ENCODE data around the gene UBE2D3.
A peak's percentile ranks its signal among the peaks of the same experiment; 100 is the strongest.
"Not testable (repeated sequence)": the region's sequence is repeated elsewhere in the genome, so short reads cannot be mapped to it uniquely, and the experiment has no call there.

Gene UBE2D3

DNA sequence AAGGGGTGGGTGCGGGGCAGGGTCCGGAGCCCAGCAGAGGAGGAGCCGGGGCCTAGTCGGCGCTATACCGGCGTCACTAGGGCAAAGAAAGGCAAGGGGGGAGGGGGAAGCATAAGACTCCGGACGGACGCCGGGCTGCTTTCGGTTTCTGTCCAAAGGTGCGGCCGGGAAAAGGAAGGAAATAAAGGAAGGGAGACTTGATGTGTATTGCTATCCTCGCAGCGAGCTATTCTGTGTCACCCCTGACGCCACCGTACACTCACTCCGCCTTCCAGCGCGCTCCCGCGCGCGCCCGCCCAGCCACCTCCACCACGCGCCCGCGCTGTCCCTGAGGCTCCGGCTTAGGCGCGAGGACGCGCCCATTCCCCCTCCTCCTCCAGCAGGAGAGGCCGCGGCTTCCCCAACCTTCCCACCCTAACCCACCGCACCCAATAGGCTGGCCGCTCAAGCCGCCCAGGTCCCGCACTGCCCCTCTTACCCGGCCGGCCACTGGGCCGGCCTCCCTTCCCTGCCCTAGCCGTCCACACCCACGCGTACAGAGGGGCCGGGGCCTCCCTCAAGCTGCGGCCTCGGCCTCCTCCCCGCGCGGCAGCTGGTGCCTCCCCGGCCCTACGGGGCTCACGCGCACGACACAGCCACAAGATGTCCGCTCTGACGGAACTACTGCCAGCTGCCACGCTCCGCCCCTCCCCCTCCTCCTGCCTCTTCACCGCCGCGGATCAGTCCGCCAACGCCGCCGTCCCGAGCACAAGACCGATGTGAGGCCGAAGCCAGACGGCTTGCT lies at the start of gene UBE2D3:
Gene UBE2D3, minus strand, starts transcription at position 662 of the 784 bp plus-strand sequence. CDS start 1,043 bp downstream, outside the sequence.
- peak; percentile 59 to 82 for DNase-seq

DNA sequence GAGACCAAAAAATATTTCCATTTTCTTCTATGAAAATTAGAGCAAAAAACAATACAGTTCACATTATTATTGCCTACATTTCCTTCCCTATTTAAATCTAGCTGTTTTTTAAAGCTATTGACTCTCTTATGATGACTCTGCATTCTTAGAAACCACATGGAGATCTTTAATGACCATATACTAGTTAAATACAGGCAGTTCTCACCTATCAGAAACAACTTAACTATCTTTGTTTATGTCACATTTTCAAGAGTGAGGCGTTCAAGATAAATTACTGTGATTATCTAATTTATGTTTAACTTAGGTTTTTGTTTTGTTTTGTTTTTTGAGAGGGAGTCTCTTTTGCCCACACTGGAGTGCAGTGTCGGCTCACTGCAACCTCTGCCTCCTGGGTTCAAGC lies 44.4 kb upstream of the UBE2D3 start:
- DNase-seq: no peak

DNA sequence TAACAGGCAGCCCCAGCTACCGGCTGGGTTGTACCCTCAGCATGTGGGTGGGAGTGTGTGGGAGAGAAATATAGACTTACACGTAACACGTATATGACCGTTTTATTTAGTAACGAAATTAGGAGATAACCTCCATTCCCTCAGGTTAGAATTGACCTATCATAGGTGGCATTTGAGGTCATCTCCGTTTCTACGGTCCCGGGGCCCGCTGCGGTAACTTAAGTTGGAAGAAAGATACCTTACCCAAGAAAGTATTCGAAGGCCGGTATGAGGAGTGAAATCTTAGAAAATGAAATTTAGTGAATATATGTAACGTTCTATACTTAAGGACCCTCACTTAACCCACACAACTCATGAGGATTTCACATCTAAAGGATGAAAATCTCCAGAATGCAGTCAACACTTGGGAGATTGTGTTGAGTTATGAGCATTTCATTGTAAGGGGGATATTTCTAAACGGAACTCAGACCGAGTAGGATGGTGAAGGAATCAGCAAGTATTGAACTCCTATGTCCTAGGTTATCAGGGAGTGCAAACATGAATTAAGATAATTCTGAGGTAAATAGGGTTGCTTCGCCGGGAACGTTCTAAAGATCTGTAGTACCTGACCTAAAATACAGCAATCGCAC lies 42.3 kb upstream of the UBE2D3 start:
- peak in 1 of 2 experiments; percentile 43 for DNase-seq

DNA sequence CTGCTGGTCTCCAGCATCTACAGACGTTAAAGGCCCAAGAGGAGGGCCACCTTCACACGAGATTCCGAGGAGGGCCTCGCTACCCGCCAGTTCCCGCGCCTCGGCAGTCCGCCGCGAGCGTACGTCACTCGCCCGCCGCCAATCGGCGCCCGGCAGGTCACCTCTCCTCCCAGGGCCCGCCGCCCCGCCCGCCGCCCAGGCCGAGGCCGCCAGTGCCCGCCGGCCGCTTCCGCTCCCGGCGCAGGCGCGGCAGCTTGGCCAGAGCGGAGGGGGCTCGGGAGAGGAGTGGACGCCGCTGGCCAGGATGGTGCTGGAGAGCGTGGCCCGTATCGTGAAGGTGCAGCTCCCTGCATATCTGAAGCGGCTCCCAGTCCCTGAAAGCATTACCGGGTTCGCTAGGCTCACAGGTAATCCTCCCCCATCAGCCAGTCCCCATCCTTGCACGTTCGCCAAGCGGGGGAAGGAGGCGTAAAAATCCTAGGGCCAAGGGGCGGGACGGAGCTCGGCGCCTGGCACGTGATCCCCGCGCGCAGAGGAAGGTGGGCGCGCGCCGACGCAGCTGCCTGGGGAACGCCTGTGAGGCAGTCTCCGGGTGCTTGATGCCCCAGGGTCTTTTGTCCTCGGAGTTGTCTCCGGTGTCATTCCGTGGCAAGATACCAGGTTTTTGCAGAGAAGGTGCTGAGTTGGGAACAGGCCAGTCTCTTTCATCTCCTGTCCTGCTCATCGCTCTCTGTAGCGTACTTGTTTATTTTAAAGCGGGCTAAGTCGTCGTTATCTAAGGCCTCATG lies 41.6 kb upstream of the UBE2D3 start, which contains the start of gene CISD2:
Gene CISD2, plus strand, starts transcription at position 212 of the 788 bp plus-strand sequence. Its CDS starts 93 bp downstream, at position 305.
- peak; percentile 69 to 83 for DNase-seq

DNA sequence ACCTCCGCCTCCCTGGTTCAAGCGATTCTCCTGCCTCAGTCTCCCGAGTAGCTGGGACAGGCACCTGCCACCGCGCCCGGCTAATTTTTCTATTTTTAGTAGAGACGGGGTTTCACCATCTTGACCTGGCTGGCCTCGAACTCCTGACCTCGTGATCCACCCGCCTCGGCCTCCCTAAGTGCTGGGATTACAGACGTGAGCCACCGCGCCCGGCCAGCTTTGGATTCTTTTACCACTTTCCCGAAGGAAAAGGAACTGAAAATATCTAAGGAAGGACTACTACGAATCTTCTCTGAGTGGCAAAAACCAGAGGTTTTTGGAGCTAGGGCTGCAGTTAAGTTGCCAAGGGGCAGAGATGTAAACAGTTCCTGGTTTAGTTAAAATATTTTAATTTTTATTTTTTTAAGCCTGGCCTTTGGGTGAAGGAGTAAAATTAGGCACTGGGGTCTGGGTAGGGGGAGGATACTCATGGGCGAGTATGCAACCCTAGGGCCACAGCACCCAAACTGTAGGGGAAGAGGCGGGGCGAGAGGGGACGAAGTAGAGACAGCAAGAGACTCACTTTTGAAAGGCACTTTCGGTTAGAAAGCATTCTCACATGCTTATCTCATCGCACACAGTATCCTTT lies 40.9 kb upstream of the UBE2D3 start:
- no peak for DNase-seq

DNA sequence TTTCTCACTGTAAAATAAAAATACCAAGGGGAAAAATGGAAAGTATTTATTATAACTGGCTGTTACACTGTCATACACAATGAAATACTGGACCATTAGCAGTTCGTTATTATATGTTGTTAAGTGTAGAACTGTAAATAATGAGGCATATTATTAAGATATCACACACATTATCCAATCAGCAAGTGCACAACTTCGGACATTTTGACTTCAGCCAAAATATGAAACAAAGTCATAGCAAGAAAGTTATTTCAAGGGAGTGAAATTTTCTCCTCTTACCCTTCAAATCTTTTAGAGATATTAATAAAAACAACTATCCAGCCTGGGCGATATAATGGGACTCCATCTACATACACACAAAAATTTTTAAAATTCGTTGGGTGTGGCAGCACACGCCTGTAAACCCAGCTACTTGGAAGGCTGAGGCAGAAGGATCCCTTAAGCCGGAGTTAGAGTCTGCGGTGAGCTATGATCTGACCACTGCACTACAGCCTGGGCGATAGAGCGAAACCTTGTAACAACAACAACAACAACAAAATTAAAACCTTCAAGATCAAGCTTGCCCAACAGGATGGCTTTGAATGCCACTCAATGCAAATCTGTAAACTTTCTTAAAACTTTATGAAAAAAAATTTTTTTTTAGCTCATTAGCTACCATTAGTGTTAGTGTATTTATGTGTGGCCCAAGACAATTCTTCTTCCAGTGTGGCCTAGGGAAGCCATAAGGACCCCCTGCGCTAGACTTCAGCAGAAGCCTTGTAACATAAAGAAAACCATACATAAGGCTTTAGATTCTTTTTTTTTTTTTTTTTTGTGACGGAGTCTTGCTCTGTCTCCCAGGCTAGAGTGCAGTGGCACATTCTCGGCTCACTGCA lies 40.2 kb upstream of the UBE2D3 start:
- no peak for DNase-seq

DNA sequence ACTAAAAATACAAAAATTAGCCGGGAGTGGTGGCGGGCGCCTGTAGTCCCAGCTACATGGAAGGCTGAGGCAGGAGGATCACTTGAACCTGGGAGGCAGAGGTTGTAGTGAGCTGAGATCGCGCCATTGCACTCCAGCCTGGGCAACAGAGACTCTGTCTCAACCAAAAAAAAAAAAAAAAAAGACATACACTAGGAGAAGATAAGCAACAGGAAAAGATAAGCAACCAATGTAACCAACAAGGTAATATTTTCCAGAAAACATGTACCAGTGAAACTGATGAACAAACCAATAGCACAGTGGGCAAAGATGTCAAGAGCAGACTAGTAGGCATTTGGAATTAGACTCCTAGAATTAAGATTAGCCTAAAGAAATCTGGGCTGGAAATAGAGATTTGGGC lies 38.0 kb upstream of the UBE2D3 start:
- DNase-seq: not testable (repeated sequence)

DNA sequence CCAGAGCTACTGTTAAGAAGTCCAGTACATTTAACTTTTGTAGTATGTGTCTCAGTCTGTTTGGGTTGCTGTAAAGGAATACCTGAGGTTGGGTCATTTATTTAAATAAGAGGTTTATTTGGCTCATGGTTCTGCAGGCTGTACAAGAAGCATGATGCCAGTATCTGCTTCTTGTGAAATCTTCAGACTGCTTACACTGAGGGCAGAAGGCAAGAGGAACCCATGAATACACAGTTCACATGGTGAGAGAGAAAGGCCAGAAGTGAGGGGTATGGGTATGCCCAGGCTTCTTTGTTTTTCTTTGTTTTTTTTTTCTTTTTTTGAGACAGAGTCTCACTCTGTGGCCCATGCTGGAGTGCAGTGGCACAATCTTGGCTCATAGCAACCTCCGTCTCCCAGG lies 35.4 kb upstream of the UBE2D3 start:
- no peak for DNase-seq

DNA sequence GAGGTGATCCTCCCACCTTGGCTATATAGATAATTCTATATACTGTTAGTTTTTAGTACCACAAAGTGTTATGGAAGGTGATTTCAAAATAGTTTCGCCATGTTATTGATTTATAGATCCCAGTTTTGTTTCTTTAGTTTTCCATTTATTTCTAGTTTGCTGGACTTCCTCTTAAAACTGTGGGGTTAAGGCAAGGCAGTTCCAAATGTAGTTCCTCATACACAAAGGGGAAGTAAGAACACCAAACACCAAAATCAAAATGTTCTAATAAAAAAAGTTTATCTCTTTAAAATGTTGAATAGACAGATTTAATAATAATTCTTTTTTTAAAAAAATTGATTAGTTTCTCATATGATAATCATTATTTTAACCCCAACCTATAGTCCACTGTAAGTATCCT lies 34.7 kb upstream of the UBE2D3 start:
- DNase-seq: no peak

DNA sequence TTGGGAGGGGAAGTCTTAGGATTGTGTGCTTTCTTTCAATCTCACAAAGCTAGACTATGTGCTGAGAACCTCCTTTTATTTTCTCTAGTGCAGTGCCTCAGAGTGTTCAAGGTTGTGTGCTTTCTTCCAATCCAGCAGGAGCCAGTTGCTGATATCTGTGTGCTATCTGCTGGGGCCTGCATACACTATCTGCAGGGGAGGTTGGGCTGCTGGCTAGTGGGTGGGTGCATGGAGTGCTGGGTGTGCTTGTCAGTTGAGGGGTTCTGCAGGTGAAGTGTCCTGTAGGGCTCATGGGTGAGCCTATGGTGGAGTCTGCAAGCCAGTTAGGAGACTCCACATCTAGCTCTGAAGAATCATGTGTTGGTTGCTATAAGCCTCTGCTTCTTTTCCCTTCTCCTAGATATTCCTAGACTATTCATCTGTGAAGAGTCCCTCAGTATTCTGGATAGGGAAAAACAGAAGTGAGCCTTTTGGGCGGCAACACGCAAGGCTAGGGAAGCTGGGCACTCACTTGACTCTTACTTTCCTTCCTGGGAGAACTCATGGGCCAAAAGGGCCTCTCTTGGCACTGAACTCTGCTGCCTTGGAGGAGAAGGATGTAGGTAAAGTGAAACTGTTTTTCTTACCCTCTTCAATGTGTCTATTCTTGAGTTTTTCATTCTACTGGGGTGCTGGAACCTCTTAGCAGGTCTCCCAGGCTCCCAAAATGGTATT lies 33.4 kb upstream of the UBE2D3 start:
- no peak for DNase-seq

DNA sequence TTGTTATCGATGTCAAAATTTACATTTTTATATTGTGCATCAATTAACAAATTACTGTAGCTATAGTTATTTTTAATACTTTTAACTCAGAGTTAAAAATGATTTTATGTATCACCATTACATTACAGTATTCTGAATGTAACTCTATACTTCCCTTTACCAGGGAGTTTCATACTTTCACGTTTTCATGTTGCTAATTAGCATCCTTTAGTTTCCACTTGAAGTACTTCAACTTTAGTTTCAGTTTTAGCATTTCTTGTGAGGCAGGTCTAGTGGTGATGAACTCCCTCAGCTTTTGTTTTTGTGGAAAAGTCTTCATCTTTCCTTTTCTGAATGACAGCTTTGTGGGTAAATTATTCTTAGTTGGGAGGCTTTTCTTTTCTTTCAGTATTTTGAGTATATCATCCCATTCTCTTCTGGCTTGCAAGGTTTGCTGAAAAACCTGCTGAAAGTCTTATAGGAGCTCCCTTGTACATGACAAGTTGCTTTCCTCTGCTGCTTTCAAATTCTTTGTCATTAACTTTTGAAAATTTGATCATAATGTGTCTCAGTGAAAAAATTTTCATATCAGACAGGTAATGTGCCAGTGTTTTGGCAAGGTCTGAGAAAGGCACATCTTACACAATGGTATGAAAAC lies 31.6 kb upstream of the UBE2D3 start:
- DNase-seq: no peak

DNA sequence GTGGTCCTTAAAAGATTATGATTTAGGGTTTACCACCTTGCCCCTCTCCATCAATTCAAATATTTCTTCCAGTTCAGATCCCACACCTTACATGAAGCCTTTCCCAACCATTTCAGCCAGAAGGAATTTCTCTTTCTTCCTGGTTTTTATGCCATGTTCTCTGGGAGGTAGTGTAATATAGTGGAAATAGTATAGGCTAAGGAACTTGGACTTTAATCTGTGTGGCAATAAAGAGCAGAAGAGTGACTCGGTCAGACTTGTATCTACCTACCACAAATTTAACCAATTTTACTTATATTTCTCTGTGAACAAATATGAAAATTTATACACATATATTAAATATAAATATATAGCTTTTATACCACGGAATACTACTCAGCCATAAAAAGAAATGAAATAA lies 23.0 kb upstream of the UBE2D3 start:
- no peak for DNase-seq

DNA sequence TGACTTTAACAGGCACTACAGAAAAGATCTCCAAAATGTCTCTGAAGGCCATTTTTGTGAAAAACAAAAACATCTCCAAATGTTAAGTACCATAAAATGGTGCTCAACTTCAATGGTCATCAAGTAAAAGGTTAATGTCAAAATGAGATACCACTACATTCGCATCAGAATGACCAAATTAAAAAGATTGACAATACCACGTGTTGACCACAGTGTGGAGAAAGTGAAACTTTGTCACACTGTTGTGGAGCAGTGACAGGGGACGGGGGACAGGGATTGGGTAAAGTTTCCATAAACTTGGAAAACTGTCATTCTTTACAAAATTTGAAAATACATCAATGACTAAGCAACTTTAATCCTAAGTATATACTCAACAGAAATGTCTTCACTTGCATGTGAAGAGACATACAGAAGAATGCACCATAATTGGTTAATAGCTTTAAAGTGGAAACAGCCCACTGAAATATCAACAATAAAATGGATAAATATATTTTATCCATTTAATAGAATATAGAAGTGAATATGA lies 22.3 kb upstream of the UBE2D3 start:
- no peak for DNase-seq

DNA sequence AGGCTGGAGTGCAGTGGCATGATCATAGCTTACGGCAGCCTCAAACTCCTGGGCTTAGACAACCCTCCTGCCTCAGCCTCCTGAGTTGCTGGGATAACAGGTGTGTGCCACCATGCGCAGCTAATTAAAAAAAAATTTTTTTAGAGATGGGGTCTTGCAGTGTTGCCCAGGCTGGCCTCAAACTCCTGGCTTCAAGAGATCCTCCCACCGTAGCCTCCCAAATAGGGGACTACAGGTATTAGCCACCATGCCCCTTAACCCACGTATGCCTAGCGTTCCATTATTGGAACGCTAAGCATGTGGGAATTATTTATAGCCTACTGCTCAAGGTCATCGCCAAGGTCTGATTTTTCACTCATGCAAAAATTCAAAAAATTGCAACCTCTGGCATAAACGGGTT lies 20.3 kb upstream of the UBE2D3 start:
- no peak for DNase-seq

DNA sequence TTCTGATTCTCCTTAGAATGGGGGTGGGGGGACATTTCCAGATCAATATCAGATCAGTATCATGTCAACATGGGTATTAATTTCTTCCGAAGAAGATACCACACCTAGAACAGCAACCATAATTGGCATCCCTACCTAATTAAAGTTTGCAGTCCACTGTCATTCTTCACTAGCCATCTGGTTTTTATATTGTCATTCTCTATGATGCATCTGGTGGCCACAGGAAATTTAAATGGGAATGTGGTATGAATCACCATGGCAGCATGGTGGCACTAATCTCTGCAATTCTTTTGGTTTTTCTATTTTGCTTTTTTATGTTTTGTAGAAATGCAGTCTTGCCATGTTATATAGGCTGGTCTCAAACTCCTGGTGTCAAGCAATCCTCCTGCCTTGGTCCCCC lies 16.6 kb upstream of the UBE2D3 start:
- DNase-seq: no peak

DNA sequence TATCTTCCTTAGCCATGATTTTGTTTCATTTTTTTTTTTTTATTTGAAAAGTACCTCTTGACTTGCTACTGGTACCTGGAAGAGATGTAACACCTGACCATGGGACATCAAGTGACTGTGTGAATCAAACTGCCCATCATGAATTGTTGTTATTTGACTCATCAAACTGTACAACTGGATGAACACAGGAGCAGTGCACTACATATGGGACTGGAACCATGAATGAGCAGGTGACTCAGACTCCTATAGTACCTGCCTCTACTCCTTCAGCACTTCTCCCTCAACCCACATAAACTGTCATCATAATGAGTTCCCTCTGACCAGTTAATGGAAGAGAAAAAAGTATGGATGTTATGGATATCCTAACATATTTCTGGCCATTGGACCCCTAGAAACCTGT lies 15.9 kb upstream of the UBE2D3 start:
- no peak for DNase-seq

DNA sequence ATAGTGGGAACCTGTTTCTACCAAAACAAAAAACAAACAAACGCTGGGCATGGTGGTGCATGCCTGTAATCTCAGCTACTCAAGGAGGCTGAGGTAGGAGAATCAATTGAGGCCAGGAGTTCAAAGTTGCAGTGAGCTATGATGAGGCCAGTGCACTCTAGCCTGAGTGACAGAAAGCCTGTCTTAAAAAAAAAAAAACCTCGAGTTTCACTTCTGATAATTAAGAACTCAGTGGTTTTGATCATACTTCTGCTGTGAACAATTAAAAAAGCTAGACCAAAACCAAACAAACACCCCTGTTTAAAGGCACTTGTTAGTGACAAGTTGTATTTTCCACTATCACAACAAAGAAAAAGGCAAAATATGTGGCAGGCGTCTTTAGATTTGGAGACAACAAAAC lies 15.0 kb upstream of the UBE2D3 start:
- no peak for DNase-seq

DNA sequence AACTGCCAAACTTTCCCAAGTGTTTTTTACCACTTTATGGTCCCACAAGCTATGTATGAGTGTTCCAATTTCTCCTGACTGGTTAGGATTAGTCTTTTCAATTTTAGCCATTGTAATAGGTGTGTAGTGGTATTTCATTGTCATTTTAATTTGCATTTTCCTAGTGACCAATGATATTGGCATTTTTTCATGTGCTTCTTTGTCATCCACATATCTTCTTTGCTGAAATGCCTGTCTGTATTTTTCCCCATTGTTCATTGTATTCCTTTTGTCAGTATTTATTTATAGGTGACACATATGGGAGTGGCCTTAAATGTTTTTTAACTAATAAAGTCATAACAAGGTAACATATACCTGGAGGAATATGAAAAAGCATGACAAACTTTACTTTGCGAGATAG lies 9.2 kb upstream of the UBE2D3 start:
- no peak for DNase-seq

DNA sequence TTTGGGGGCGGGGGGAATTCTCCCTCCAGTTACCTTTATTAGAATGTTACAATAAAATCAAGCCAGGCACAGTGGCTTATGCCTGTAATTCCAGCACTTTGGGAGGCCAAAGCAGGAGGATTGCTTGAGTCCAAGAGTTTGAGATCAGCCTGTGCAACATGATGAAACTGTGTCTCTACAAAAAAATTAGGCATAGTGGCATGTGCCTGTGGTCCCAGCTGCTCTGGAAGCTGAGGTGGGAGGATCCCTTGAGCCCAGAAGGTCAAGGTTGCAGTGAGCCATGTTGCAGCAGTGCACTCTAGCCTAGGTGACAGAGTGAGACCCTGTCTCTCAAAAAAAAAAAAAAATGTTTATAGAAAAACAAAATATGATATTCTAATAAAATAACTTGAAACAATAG lies 5.3 kb upstream of the UBE2D3 start:
- DNase-seq: no peak

DNA sequence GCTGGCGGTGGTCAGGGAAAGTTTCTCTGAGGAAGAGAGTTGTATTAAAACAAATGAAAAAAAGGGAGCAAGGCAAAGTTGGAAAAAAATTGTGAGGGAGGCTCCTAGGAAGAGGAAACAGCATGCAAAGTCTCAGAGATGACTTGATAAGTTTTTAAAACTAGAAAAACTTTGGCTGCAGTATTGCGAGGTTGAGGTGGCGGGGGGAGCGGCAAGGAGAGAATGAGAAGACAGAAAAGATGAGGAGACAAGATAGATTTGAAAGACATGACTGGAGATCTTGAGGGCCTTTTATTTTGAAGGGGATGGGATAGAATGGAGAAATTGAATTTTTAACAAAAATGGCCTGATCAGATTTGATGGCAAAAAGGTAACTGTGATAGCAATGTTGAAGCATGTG lies 4.8 kb upstream of the UBE2D3 start:
- no peak for DNase-seq

DNA sequence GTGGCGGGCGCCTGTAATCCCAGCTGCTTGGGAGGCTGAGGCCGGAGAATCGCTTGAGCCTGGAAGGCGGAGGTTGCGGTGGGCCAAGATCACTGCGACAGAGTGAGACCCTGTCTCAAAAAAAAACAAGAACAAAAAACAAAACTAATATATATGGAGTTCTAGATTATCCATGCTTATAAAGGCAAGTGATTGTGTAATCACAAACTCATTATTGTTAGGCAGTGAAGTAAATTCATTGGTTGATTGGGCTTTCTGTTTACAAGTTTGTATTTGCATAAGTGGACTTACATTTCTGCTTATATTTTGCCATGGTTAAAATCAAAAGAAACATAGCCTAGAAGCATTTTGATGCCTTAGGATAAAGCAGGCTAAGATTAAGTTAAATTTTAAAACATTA lies 2.5 kb upstream of the UBE2D3 start:
- DNase-seq: no peak

Data from NCI-H524 (cell line).